ENCODE measurements around the gene EAF1. TPM values are rescaled to one million over a fixed set of nuclear protein-coding genes. Genes with fewer than 3 reads are reported as not detected.

Gene EAF1
- total RNA-seq, 2 donors from 2014 or later, result 8.2 to 12.0 TPM

Other genes with a start within 250 kb of the EAF1 start
- gene CAPN7, start 221.4 kb upstream of the EAF1 start, total RNA-seq, result 10 to 100 TPM; 28.4 to 28.9 TPM
- 10 to 100 TPM; 21.7 to 24.8 TPM for gene SH3BP5, start 95.0 kb upstream of the EAF1 start, total RNA-seq
- 10 to 100 TPM; 10.3 to 10.8 TPM for gene METTL6, start 54 bp upstream of the EAF1 start, total RNA-seq
- gene COLQ, start 94.1 kb downstream of the EAF1 start, total RNA-seq, result 10 to 100 TPM in 1 of 2 donors, 1 to 10 TPM in 1; 6.4 to 23.8 TPM
- gene HACL1, start 174.0 kb downstream of the EAF1 start, total RNA-seq, result 10 to 100 TPM; 11.0 to 13.2 TPM
- 10 to 100 TPM; 11.4 to 16.0 TPM for gene BTD, start 174.1 kb downstream of the EAF1 start, total RNA-seq